Skin epidermis (tissue), 12 donors: ENCODE data around the gene KLHL3.

Experiments
- H3K27ac ChIP-seq, 21 experiments: fragments of 200-600 bp; sonication (generic) in 11 of 21; one replicate each; pipeline ENCODE4 v1.5.0; 2020; ENCODE audit warnings: mild to moderate bottlenecking in 3 of 21, inconsistent platforms in 2 of 21, moderate library complexity in 2 of 21
- H3K4me3 ChIP-seq, 7 experiments: fragments of 200-600 bp; sonication (generic) in 2 of 7; one replicate each; pipeline ENCODE4 v1.5.0; 2020; ENCODE audit warnings: inconsistent platforms in 2 of 7, mild to moderate bottlenecking in 2 of 7, moderate library complexity in 1 of 7

Gene KLHL3

GRCh38 chr5:137714494-137714893, 21.4 kb downstream of the KLHL3 start:
- Histone ChIP-seq H3K4me3 (no peak overlapping the region), H3K27ac (peak overlapping the region in 1 of 21 experiments; percentile 17)

DNA sequence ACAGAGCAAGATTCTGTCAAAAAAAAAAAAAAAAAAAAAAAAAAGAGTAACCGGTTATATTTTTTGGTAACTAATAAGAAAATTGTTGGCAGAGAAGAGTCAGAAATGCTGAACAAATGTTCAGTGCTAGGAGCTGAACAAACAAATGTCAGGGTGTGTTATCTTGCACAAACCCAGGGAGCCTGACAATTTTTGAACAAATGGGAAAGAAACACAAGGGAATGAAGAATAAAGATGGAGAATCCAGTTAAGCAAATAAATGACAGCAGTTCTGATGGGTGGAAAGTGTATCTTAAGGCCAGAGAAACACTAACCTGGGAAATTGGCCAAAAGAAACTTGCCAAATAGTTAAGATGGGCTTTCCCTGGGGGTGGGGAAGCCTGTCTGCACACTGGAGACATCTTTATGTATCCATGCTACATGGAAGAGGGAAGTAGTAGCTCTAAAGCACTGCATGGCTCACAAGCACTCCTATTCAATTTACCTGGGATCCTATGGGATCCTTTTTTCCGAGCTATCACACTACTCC, 23.7 kb downstream of the KLHL3 start:
- Histone ChIP-seq H3K4me3 (no peak overlapping the region), H3K27ac (no peak overlapping the region)

GRCh38 chr5:137710086-137710485, 25.8 kb downstream of the KLHL3 start:
- Histone ChIP-seq H3K4me3 (no peak overlapping the region), H3K27ac (no peak overlapping the region)

GRCh38 chr5:137708796-137709559, 26.9 kb downstream of the KLHL3 start:
- Histone ChIP-seq H3K4me3 (no peak overlapping the region), H3K27ac (no peak overlapping the region)

DNA sequence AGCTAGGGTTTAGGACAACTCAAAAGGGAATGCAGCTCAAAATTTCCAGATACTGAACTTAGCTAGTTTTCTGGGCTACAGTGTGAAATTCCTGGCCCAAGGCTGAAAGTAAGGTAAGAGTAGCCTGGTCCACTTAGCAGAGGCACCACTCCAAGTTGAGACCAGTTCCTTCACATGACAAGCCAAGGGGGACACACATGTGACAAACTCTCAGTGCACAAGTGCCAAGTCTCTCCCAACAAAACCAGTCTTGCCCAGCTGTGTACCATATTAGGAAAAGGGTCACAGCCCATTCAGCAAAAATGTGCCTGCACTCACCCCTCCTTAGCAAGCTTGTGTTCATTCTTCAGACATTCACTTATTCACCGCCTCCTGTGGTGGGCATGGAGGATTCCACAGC, 27.8 kb downstream of the KLHL3 start:
- H3K27ac ChIP-seq = no peak overlapping the region
- H3K4me3 ChIP-seq = no peak overlapping the region

DNA sequence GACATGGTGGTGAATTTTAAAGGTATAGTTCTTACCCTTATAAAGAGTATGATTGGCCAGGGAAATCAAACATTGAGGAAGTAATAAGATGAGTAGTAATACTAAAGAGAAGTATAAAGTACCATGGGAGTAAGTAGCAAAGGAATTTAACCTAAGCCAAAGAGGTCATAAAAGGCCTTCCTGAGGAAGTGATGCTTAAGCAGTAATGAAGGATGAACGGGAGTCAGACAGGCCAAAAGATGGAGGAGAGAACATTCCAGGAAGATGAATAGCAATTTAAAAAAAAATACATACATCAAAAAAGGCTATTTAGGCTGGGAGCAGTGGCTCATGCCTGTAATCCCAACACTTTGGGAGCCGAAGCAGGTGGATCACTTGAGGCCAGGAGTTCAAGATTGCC, 29.0 kb downstream of the KLHL3 start:
- H3K27ac ChIP-seq = no peak overlapping the region
- H3K4me3 ChIP-seq = no peak overlapping the region

- Histone ChIP-seq H3K4me3 (no peak overlapping the region), H3K27ac (no peak overlapping the region)
Measured at GRCh38 chr5:137705106-137705505, 30.8 kb downstream of the KLHL3 start.

DNA sequence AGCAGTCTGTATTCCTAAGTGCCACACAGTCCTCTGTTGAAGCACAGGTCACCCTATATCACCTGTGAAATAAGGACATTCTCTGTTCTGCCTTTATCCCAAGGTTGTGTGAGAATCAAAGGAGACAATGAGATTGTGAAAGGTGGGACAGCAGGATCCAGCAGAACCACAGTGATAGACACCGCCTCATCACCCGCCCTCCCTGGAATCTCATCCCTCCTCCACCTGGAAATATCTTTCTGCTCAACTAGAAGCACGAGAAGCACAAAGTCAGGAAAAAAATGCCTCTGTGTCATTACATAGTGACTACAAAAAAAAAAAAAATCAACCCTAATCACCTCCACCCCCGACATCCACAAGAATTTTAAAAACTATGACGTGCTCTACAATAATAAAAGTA, 32.3 kb downstream of the KLHL3 start:
- H3K4me3 ChIP-seq = no peak overlapping the region
- no peak overlapping the region for H3K27ac ChIP-seq

DNA sequence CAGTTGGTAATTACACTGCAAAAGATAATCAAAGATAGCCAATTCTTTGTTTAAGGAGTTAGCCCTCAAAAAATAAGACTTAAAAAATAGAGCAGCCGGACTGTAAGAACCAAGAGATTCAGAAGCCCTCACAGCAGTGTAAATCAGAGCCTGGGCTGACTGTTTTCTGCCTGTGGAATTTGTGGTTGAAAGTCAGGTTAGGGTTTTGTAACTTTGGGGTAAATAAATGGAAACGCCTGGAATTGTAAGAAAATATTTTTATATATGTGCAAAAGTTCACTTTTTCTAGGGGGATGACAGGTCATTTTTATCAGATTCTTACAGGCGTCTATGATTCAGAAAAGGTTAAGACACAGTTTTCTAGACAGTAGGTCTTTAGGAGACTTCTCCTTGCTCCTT, 35.6 kb downstream of the KLHL3 start:
- Histone ChIP-seq H3K4me3 (no peak overlapping the region), H3K27ac (peak overlapping the region in 1 of 21 experiments; percentile 3)

DNA sequence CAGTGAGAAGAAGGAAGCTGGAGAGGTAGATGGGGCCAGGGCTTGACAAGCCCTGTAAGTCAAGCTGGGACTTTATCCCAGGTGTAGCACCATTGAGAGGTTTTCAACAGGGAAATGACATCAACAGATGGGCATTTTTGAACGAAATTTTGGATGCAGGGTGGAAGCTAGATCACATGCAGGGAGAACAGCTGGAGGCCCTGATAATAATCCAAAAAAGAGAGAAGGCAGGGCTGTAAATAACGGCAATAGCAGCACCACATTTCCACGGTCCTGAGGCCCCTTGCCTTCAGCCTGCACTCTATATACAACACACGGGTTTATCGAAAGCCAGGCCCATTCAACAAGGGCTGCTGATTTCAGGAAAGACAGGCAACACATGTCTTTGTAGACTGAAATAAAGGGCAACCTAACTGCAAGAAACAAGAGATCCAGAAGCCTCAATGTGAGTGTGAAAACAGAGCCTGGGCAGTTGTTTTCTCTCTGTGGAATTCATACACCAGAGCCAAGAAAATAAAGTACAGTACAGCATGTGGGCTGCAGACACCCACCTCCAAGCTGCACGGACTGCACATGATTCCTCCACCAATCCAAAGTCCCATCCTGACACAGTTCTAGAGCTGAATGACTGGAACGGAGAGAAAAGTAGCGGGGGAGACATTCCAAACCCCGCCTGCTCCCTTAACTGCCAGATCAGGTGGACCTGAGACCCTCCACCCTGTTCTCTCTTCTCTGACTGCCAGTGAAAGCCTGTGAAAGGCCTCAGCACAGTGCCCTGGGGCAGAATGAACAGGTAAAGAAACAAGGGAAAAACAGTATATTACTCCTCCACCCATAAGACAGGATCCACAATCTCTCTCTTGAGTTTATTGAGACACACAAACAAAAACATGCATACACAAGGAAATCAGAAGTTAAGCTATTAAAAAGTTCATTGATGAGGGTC, 36.3 kb downstream of the KLHL3 start:
- H3K4me3 ChIP-seq = no peak overlapping the region
- H3K27ac ChIP-seq = peak overlapping the region in 2 of 21 experiments; percentile 3 to 21

DNA sequence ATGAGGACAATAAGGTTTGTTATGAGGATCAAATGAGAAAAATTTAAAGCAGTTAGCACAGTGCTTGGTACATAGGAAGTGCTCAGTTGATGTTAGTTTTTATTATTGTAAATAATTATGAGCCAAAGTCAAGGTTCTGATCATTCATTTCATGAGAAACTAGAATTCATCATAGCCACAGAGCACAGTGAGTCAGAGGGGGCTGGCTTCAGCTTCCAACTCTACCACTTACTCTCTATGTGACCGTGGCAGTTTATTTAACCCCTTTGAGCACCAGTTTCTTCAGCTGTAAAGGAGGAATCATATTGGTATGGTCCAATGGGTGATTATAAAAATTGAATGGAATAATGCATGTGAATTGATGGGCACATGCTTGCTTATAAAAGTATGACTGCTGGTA, 39.4 kb downstream of the KLHL3 start:
- peak overlapping the region in 10 of 21 experiments; percentile 24 to 81 (median 58) for H3K27ac ChIP-seq
- no peak overlapping the region for H3K4me3 ChIP-seq

DNA sequence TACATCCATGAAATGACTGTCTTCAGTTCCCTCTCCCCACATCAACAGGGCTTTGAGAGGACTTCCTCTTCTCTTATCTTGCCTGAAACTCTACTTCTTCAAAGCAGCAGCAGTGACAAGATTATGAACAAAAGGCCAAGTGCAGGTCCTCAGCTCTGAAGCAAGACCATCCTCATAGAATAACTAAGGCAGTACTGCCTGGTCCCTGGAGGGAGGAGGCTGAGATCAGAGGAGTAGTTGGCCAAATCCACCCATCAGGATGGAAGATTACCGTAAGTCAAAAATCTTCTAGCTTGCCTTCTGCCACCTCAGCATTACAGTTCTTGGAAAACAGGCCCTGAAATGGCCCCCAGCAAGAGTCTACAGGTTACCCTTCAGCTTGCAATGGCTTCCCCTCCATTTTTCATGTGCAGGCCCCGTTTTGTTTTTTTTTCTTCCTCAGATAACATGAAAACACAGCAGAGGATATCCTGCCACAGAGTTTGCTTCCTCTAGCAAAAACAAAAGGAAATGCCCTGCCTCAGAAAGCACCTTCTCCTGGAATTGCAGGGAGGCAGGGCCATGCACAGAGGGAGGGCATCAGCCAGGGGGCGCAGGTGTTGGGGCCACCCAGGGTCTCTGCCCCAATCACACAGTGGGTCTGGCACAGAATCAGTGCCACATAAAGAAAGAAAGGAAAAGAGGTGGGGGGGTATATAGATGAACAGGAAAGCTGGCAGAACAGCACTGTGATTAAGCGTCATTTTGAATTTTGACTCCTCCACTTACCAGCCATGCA, 40.0 kb downstream of the KLHL3 start:
- no peak overlapping the region for H3K4me3 ChIP-seq

DNA sequence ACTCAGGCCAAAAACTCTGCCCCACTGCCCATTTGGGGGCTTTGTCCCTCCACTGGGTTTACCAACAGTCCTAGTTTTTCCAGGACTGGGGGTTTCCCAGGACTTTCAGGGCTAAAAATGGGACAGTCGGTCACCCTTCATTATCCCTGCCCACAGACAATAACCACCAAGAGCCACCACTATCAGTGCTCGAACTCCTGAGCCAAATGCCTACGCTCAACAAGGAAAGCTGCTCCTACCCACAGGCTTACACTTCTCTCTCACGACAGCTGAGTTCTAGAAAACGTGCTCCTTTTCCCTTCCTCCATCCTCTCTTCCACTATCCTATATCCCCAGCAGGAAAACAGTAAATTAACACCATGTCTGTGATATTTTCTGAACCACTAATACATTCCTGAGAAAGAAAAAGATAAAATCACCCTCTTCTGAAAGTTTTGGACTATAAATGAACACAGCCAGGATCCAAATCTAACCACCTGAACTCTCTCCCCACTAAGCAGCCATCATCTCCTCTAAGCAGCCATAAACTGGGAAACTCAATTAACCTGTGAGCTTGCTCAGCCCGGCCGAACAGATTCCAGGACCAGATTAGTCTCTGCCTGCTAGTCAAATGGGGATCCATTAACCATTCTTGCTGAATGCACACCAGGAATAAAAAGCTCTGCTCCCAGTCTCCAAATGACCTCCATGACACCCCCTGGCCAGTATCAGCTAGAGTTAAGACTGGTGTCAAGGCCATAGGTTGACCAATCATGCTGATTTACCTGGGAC, 41.8 kb downstream of the KLHL3 start:
- Histone ChIP-seq H3K4me3 (no peak overlapping the region), H3K27ac (peak overlapping the region in 1 of 21 experiments; percentile 54)

More for the DNA sequence above, 40.0 kb downstream of the KLHL3 start:
- peak overlapping the region in 13 of 21 experiments; percentile 24 to 81 (median 54) for H3K27ac ChIP-seq

GRCh38 chr5:137693307-137693950, 42.5 kb downstream of the KLHL3 start:
- no peak overlapping the region for H3K27ac ChIP-seq
- no peak overlapping the region for H3K4me3 ChIP-seq

DNA sequence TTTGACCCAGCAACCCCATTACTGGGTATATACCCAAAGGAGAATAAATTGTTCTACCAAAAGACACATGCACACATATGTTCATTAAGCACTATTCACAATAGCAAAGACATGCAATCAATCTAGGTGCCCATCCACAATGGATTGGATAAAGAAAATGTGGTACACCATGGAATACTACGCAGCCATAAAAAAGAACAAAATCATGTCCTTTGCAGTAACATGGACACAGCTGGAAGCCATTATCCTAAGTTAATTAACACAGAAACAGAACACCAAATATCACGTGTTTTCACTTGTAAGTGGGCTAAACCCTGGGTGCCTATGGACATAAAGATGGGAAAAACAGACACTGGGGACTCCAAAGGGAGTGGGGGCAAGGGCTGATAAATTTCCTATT, 46.6 kb downstream of the KLHL3 start:
- H3K27ac ChIP-seq = no peak overlapping the region
- H3K4me3 ChIP-seq = no peak overlapping the region

GRCh38 chr5:137688210-137688840, 47.6 kb downstream of the KLHL3 start:
- H3K4me3 ChIP-seq = no peak overlapping the region
- H3K27ac ChIP-seq = no peak overlapping the region

- Histone ChIP-seq H3K27ac (no peak overlapping the region), H3K4me3 (no peak overlapping the region)
Measured at GRCh38 chr5:137684761-137685160, 51.1 kb downstream of the KLHL3 start.

DNA sequence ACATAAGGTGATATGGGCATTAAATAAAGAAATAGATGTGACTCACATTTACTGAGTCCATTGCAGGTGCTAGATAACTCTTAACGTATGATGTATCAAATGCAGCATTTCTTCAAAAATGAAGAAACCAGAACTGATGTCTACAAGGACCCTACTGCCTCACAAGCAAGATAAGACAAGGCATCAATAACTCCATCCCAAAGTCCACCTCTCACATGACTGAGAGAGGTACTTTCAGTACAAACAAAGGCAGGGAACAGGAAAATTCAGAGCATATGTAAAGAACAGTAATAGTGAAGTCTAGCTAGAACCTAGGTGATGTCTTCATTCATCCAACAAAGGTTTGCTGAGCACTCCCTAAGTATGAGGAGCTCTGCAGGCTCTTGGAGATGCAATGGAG, 54.7 kb downstream of the KLHL3 start:
- H3K27ac ChIP-seq = no peak overlapping the region
- H3K4me3 ChIP-seq = no peak overlapping the region
